ENCODE data around the gene DTD2.
"Not testable (repeated sequence)": the region's sequence is repeated elsewhere in the genome, so short reads cannot be mapped to it uniquely, and the experiment has no call there.

The DTD2 gene

GRCh38 chr14:31456841-31457664 lies at the start of gene DTD2:
TSS of gene DTD2 (minus strand) at chr14:31457506. CDS start at chr14:31457393, 113 bp downstream.
- peak; percentile 95 for DNase-seq

GRCh38 chr14:31505411-31505810 lies 48.1 kb upstream of the DTD2 start:
- no peak for DNase-seq

GRCh38 chr14:31501870-31502269 lies 44.6 kb upstream of the DTD2 start:
- DNase-seq, result no peak

GRCh38 chr14:31492759-31493498 lies 35.6 kb upstream of the DTD2 start:
- no peak for DNase-seq

- DNase-seq, result no peak
Measured at GRCh38 chr14:31489691-31490090, 32.4 kb upstream of the DTD2 start.

GRCh38 chr14:31487886-31488285 lies 30.6 kb upstream of the DTD2 start, which contains the start of gene GPR33:
TSS of gene GPR33 (minus strand) at chr14:31488039. CDS start at chr14:31483965, 4,074 bp downstream.
- no peak for DNase-seq

- no peak for DNase-seq
Measured at GRCh38 chr14:31486764-31487163, 29.5 kb upstream of the DTD2 start.

- no peak for DNase-seq
Measured at GRCh38 chr14:31484754-31485153, 27.4 kb upstream of the DTD2 start.

- DNase-seq, result no peak
Measured at GRCh38 chr14:31480156-31480555, 22.9 kb upstream of the DTD2 start.

- no peak for DNase-seq
Measured at GRCh38 chr14:31479027-31479426, 21.7 kb upstream of the DTD2 start.

GRCh38 chr14:31477248-31477647 lies 19.9 kb upstream of the DTD2 start:
- DNase-seq, result no peak

- DNase-seq, result no peak
Measured at GRCh38 chr14:31476131-31476866, 19.0 kb upstream of the DTD2 start.

GRCh38 chr14:31466554-31466953 lies 9.2 kb upstream of the DTD2 start:
- DNase-seq, result no peak

- no peak for DNase-seq
Measured at GRCh38 chr14:31465111-31465510, 7.8 kb upstream of the DTD2 start.

- not testable (repeated sequence) for DNase-seq
Measured at GRCh38 chr14:31462450-31462849, 5.1 kb upstream of the DTD2 start.

- no peak for DNase-seq
Measured at GRCh38 chr14:31461545-31461944, 4.2 kb upstream of the DTD2 start.

GRCh38 chr14:31457665-31458659 lies 656 bp upstream of the DTD2 start:
- no peak for DNase-seq

GRCh38 chr14:31449971-31450610 lies 7.2 kb downstream of the DTD2 start:
- DNase-seq, result peak; percentile 68

- DNase-seq, result no peak
Measured at GRCh38 chr14:31449136-31449535, 8.2 kb downstream of the DTD2 start.

GRCh38 chr14:31445703-31446102 lies 11.6 kb downstream of the DTD2 start:
- DNase-seq, result no peak

- DNase-seq, result no peak
Measured at GRCh38 chr14:31442284-31442683, 15.0 kb downstream of the DTD2 start.
